Measurements from ENCODE around the gene WFIKKN2. TPM values are rescaled to one million over a fixed set of nuclear protein-coding genes. Genes with fewer than 3 reads are reported as not detected.
"Not testable (repeated sequence)": the region's sequence is repeated elsewhere in the genome, so short reads cannot be mapped to it uniquely, and the experiment has no call there.

The WFIKKN2 gene
- total RNA-seq, 1 donor from 2014 or later: not detected

DNA sequence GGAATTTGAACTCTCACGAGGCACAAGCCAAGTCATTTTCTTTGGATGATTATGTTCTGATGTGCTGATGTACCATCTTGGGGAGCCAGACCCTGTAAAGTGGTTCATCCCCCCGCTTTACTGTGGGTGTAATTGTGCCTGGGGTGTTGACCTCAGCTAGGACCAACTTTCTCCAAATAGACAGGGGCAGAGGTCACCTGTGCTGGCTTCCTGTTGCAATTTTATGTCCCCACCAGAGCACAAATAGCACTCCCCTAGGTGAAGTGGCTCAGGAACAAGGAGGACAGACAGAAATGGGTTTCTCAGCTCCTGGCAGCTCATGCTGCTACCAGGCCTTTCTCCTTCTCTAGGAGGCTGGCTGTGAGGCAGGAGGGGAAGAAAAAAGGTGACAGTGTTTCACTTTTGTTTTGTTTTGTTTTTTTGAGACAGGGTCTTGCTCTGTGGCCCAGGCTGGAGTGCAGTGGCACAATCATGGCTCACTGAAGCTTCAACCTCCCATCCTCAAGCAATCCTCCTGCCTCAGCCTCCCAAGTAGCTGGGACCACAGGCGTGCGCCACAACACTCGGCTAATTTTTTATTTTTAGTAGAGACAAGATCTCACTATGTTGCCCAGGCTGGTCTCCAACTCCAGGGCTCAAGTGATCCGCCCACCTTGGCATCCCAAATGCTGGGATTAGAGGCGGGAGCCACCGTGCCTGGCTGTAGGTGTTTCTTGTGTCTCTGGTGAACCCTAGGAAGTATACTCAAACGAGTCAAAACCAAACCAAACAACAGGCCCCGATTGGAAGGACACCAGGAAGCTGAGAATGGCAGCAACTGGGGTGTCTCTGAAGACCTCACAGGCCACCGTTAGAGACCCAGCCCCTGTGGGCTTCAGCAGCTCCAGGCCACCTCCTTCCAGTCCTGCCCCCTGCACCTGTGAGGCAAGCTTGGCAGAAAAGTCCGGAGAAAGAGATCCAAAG, 32.5 kb upstream of the WFIKKN2 start:
- intact Hi-C loops (cut with micrococcal nuclease): no loop called here
- Mint-ChIP-seq H3K27me3 (ENCODE audit: low read depth) (no peaks in the 10 kb centered on the region), H3K4me1 (ENCODE audit: low read depth) (no peaks in the 10 kb centered on the region), H3K36me3 (ENCODE audit: low read depth) (no peaks in the 10 kb centered on the region), H3K4me3 (ENCODE audit: low read depth) (no peak overlapping the region), H3K27ac (no peak overlapping the region), H3K9me3 (no peaks in the 10 kb centered on the region)
- DNase-seq (ENCODE audit: low spot score): no peak

DNA sequence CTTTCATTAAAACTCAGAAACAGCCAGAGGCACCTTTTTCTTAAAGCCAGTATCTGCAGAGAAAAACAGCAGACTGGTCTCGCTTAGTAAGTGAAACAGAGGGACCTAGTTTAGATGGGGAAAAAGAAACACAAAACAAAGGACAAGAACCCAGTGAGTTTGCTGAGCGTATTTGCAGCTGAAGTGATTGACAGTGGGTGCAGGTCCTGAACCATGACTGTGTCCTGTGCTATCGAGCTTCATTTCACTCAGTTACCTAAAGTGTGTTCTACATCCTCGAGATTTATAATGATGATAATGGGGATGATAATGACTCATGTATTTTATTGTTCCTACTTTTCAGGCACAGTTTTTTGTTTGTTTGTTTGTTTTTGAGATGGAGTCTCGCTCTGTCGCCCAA, 31.7 kb upstream of the WFIKKN2 start:
- no peak for DNase-seq (ENCODE audit: low spot score)
- no peaks in the 10 kb centered on the region for H3K27me3 Mint-ChIP-seq (ENCODE audit: low read depth)
- no peaks in the 10 kb centered on the region for H3K9me3 Mint-ChIP-seq
- no peak overlapping the region for H3K4me3 Mint-ChIP-seq (ENCODE audit: low read depth)
- H3K36me3 Mint-ChIP-seq (ENCODE audit: low read depth): no peaks in the 10 kb centered on the region
- intact Hi-C loops (cut with micrococcal nuclease): no loop called here
- H3K27ac Mint-ChIP-seq: no peak overlapping the region
- no peaks in the 10 kb centered on the region for H3K4me1 Mint-ChIP-seq (ENCODE audit: low read depth)

DNA sequence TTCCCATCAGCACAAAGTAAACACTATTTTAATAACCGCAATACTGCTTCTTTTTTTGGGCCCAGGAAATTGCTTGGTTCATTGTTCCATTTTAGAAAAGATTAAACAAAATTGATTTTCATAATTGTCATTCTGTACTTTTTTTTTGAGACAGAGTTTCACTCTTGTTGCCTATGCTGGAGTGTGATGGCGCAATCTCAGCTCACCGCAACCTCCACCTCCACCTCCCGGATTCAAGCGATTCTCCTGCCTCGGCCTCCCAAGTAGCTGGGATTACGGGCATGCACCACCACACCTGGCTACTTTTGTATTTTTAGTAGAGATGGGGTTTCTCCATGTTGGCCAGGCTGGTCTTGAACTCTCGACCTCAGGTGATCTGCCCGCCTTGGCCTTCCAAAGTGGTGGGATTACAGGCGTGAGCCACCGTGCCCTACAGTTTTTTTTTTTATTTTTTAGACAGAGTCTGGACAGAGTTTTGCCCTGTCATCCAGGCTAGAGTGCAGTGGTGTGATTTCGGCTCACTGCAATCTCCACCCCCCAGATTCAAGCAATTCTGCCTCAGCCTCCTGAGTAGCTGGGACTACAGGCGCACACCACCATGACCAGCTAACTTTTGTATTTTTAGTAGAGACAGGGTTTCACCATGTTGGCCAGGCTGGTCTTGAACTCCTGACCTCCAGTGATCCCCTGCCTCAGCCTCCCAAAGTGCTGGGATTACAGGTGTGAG, 30.5 kb upstream of the WFIKKN2 start:
- H3K9me3 Mint-ChIP-seq; H3K27ac Mint-ChIP-seq; H3K36me3 Mint-ChIP-seq (ENCODE audit: low read depth); H3K4me1 Mint-ChIP-seq (ENCODE audit: low read depth); DNase-seq (ENCODE audit: low spot score); H3K4me3 Mint-ChIP-seq (ENCODE audit: low read depth); H3K27me3 Mint-ChIP-seq (ENCODE audit: low read depth); intact Hi-C loops (cut with micrococcal nuclease): not testable (repeated sequence)

DNA sequence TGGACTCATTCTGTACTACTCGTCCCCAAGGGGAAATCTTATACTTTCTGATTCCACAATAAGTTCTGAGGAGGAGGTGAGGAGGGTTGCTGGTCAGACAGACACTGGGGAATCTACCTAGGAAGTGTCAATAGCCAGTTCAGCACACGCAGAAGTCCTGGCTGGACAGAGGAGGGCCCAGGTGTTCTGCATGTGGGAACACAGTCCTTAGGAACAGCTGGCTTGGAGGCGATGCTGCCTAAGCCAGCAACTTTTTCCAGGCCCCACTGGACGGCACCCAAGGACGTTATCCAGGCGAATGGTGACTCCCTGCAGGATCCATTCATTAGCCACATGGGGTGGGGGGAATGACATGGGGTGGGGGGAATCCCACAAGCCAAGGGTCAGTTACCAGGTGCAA, 29.9 kb upstream of the WFIKKN2 start:
- no peaks in the 10 kb centered on the region for H3K36me3 Mint-ChIP-seq (ENCODE audit: low read depth)

DNA sequence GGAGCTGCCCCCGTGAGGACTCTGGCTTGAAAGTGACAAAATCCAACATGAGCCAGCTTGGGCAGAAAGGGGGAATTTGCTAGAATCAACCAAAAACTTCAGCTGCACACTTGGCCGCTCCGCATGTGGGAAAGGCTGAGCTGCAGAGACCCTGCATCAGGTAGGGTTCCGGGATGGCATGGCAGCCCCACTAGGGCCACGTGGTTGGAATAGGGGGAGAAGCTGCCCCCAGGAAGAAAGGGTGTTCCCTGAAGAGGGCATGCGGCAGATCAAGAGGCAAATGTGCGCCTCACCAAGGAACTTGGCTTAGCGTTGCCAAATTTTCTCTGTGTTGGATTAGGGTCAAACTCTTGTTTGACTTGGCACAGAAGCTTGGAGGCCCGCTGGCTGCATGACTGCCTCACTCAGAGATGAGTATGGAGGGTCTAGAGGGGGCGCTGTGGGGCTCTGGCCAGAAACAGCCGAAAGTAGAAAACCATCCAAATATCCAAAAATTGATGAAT, 29.2 kb upstream of the WFIKKN2 start:
- no peak for DNase-seq (ENCODE audit: low spot score)
- no peak overlapping the region for H3K4me3 Mint-ChIP-seq (ENCODE audit: low read depth)
- no peak overlapping the region for H3K27ac Mint-ChIP-seq
- intact Hi-C loops (cut with micrococcal nuclease): no loop called here
- H3K4me1 Mint-ChIP-seq (ENCODE audit: low read depth): no peaks in the 10 kb centered on the region
- H3K27me3 Mint-ChIP-seq (ENCODE audit: low read depth): peaks cover 4% of the 10 kb centered on the region
- no peaks in the 10 kb centered on the region for H3K9me3 Mint-ChIP-seq
- H3K36me3 Mint-ChIP-seq (ENCODE audit: low read depth): no peaks in the 10 kb centered on the region

More for the DNA sequence above, 29.9 kb upstream of the WFIKKN2 start:
- DNase-seq (ENCODE audit: low spot score): no peak
- no peaks in the 10 kb centered on the region for H3K9me3 Mint-ChIP-seq
- peaks cover 4% of the 10 kb centered on the region for H3K27me3 Mint-ChIP-seq (ENCODE audit: low read depth)
- intact Hi-C loops (cut with micrococcal nuclease): no loop called here
- no peak overlapping the region for H3K4me3 Mint-ChIP-seq (ENCODE audit: low read depth)
- H3K27ac Mint-ChIP-seq: no peak overlapping the region
- H3K4me1 Mint-ChIP-seq (ENCODE audit: low read depth): no peaks in the 10 kb centered on the region

DNA sequence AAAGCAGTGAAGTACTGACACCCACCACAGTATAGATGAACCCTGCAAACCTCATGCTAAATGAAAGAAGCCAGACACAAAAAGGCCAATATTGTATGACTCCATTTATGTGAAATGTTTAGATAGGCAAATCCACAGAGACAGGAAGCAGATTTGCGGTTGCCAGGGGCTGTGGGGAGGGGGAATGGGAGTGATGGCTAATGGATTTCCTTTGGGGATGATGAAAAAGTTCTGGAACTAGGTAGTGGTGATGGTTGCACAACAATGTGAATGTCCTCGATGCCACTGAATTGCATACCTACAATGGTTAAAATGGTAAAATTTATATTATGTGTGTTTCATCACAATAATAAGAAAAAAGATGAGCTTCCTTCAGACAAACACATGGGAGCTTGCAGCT, 28.4 kb upstream of the WFIKKN2 start:
- Mint-ChIP-seq H3K4me1 (ENCODE audit: low read depth) (no peaks in the 10 kb centered on the region), H3K36me3 (ENCODE audit: low read depth) (no peaks in the 10 kb centered on the region), H3K27ac (no peak overlapping the region), H3K27me3 (ENCODE audit: low read depth) (peaks cover 8% of the 10 kb centered on the region), H3K9me3 (no peaks in the 10 kb centered on the region), H3K4me3 (ENCODE audit: low read depth) (no peak overlapping the region)
- intact Hi-C loops (cut with micrococcal nuclease): no loop called here
- DNase-seq (ENCODE audit: low spot score): no peak

DNA sequence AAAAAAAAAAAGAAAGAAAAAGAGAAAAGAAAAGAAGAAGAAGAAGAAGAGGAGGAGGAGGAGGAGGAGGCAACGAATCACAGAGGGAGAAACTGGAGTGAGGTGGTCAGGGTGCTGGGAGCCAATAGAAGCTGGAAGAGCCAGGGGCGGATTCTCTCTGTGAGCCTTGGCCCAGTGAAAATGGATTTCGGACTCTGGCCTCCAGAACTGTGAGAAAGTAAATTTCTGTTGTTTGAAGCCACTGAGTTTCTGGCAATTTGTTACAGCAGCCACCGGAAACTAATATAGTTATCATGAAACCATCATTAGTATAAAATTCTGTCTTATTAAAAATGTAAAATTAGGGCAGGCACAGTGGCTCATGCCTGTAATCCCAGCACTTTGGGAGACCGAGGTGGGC, 27.7 kb upstream of the WFIKKN2 start:
- peaks cover 8% of the 10 kb centered on the region for H3K27me3 Mint-ChIP-seq (ENCODE audit: low read depth)
- H3K4me1 Mint-ChIP-seq (ENCODE audit: low read depth): no peaks in the 10 kb centered on the region
- H3K36me3 Mint-ChIP-seq (ENCODE audit: low read depth): no peaks in the 10 kb centered on the region
- no peak overlapping the region for H3K4me3 Mint-ChIP-seq (ENCODE audit: low read depth)
- intact Hi-C loops (cut with micrococcal nuclease): no loop called here
- DNase-seq (ENCODE audit: low spot score): no peak
- no peak overlapping the region for H3K27ac Mint-ChIP-seq
- no peaks in the 10 kb centered on the region for H3K9me3 Mint-ChIP-seq

DNA sequence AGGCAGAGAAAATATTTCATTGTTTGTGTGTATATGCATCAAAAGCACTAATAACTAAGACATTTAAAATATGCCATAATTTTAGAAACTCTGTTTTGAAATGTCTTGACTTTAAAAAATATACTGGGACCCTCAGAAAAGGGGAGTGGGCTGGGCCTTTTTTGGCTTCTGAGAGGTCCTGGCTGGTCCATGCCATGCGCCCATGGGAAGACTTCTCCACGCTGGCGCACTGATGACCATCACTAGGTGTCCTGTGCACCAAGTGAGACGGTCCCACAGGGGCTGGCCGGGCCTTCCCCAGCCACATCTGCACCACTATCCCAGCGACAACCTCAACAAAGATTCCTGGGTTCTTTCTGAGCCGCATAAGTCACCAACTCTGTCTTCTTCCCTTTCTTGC, 27.0 kb upstream of the WFIKKN2 start:
- no peaks in the 10 kb centered on the region for H3K36me3 Mint-ChIP-seq (ENCODE audit: low read depth)
- intact Hi-C loops (cut with micrococcal nuclease): no loop called here
- no peaks in the 10 kb centered on the region for H3K4me1 Mint-ChIP-seq (ENCODE audit: low read depth)
- H3K4me3 Mint-ChIP-seq (ENCODE audit: low read depth): no peak overlapping the region
- DNase-seq (ENCODE audit: low spot score): no peak
- H3K9me3 Mint-ChIP-seq: no peaks in the 10 kb centered on the region
- H3K27me3 Mint-ChIP-seq (ENCODE audit: low read depth): peaks cover 8% of the 10 kb centered on the region
- H3K27ac Mint-ChIP-seq: no peak overlapping the region

DNA sequence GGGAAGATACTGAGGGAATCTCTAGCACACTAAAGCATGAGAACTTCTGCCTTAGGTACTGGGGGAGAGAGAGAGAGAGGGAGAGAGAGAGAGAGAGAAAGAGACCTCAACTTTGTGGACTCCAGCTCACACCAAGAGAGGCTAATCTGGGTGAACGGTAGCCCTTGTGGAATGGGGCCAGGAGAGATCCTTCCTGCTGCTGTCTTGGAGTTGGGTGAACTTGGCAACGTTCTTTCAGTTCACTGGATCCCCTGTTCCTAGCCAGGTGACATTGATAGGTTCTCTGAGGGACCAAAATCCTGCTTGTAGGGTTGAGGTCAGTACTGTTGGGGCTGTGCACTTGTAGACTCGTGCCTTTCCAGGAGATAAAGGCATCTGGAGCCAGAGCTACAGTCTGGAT, 26.5 kb upstream of the WFIKKN2 start:
- Mint-ChIP-seq H3K27ac (no peak overlapping the region), H3K36me3 (ENCODE audit: low read depth) (no peaks in the 10 kb centered on the region), H3K4me1 (ENCODE audit: low read depth) (no peaks in the 10 kb centered on the region), H3K9me3 (no peaks in the 10 kb centered on the region), H3K4me3 (ENCODE audit: low read depth) (no peak overlapping the region), H3K27me3 (ENCODE audit: low read depth) (peaks cover 10% of the 10 kb centered on the region)
- intact Hi-C loops (cut with micrococcal nuclease): no loop called here
- no peak for DNase-seq (ENCODE audit: low spot score)

DNA sequence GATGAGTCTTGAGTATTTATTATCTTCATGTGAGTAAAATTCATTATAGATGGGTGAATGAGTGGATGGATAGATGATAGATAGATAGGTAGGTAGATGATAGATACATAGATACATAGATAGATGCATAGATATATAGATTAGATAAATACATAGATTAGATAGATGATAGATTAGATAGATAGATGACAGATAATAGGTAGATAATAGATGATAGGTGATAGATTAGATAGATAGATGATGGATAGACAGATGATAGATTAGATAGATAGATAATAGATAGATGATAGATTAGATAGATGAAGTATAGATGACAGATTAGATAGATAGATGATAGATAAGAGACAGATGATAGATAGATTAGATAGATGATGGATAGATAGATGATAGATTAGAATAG, 21.8 kb upstream of the WFIKKN2 start:
- H3K27ac Mint-ChIP-seq: no peak overlapping the region
- H3K36me3 Mint-ChIP-seq (ENCODE audit: low read depth): no peaks in the 10 kb centered on the region
- DNase-seq (ENCODE audit: low spot score): no peak
- peaks cover 4% of the 10 kb centered on the region for H3K4me1 Mint-ChIP-seq (ENCODE audit: low read depth)
- H3K9me3 Mint-ChIP-seq: no peaks in the 10 kb centered on the region
- intact Hi-C loops (cut with micrococcal nuclease): no loop called here
- H3K4me3 Mint-ChIP-seq (ENCODE audit: low read depth): no peak overlapping the region
- peaks cover 24% of the 10 kb centered on the region for H3K27me3 Mint-ChIP-seq (ENCODE audit: low read depth)

DNA sequence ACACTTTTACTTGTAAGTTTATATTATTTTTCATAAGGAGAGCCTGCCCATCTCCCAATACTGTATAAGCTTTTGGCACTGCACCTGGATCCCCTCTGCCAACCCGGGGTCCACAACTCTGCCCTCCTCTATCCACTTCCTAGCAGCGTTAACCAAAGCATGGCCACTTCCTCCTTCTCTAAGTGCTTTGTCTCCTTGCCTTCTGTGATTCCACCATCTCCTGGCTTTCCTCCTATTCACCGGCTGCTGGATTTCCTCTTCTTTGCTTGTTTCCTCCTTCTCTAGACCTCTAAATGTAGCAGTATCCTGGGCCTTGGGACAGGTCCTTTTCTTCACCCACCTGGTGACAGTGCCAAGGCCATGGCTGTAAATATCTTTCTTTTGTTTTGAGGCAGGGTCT, 20.0 kb upstream of the WFIKKN2 start:
- no peak for DNase-seq (ENCODE audit: low spot score)
- H3K36me3 Mint-ChIP-seq (ENCODE audit: low read depth): no peaks in the 10 kb centered on the region
- no peak overlapping the region for H3K27ac Mint-ChIP-seq
- H3K4me1 Mint-ChIP-seq (ENCODE audit: low read depth): peaks cover 10% of the 10 kb centered on the region
- peaks cover 24% of the 10 kb centered on the region for H3K27me3 Mint-ChIP-seq (ENCODE audit: low read depth)
- intact Hi-C loops (cut with micrococcal nuclease): no loop called here
- H3K4me3 Mint-ChIP-seq (ENCODE audit: low read depth): no peak overlapping the region
- H3K9me3 Mint-ChIP-seq: no peaks in the 10 kb centered on the region

DNA sequence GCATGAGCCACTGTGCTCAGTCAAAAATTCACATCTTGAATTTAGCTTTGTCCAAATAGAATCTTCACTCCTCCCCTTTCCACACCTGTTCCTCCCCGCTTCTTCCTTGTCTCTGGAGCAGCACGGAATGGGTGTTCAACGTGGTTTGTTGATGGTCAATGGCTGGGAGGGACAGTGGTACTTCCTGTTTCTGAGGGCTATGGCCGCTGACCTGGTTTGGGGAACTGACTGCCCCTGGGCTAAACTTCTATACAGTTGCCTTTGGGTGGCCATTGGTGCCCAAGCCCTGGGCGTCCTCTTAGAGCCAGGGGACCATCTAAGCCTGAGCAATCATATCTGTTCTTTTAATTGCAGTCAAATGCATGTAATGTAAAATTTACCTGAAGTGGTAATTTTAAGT, 19.1 kb upstream of the WFIKKN2 start:
- no peaks in the 10 kb centered on the region for H3K36me3 Mint-ChIP-seq (ENCODE audit: low read depth)
- no peak overlapping the region for H3K4me3 Mint-ChIP-seq (ENCODE audit: low read depth)
- H3K9me3 Mint-ChIP-seq: no peaks in the 10 kb centered on the region
- DNase-seq (ENCODE audit: low spot score): no peak
- H3K4me1 Mint-ChIP-seq (ENCODE audit: low read depth): peaks cover 10% of the 10 kb centered on the region
- intact Hi-C loops (cut with micrococcal nuclease): no loop called here
- peaks cover 24% of the 10 kb centered on the region for H3K27me3 Mint-ChIP-seq (ENCODE audit: low read depth)
- no peak overlapping the region for H3K27ac Mint-ChIP-seq

All from activated T-helper 2 cell treated with anti-CD3 and anti-CD28 coated beads, Interferon-gamma antibody, Interleukin-2, Interleukin-4, amounts not matched to agents 10 μg/mL and 5 μg/mL and 100 μg/mL, durations not matched to agents 14 hours and 24 hours and 36 hours (primary cell).